ENCODE data around the gene HOXD1.

Gene HOXD1

DNA sequence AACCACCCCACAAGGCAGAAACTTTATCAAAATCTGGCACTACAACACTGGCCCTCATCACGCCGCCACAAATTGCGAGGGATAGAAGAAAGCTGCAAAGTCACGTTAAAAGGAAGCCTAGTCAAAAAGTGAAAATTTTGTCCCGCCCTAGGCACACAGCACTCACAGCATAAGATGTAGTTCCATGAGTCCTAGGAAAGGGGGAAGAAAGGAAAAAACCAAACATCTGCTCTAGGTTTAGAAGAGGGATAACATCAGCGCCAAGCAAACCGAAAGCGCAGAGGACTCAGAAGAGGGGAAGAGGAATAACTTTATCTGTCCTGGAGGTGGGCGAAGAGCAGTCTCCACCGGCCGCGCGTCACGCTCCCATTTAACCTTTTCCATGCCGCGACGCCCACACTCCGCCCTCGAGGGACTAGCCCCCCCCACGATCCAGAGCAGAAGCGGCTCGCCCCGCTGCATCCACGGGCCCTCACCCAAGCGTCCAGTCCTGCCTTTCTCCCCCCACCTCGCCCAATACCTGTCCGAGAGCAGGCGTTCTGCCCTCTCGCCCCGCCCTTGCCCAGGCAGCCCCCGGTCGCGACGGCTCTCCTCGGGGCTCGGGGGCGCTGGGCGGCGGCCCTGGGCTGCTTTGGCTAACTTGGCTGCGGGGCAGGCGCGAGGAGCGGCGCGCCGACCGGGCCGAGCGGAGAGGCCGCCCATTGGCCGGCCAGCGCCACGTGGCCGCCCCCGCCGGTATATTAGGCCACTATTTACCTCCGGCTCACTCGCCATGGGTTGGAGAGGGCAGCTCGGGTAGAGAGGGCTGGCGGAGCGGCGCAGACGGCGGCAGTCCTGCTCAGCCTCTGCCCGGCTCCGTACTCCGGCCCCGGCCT is at the start of gene HOXD1:
TSS of gene HOXD1 (plus strand) at position 770 of the 875 bp plus-strand sequence. CDS start 134 bp downstream, outside the sequence.
- TF ChIP-seq, protein P1, sequence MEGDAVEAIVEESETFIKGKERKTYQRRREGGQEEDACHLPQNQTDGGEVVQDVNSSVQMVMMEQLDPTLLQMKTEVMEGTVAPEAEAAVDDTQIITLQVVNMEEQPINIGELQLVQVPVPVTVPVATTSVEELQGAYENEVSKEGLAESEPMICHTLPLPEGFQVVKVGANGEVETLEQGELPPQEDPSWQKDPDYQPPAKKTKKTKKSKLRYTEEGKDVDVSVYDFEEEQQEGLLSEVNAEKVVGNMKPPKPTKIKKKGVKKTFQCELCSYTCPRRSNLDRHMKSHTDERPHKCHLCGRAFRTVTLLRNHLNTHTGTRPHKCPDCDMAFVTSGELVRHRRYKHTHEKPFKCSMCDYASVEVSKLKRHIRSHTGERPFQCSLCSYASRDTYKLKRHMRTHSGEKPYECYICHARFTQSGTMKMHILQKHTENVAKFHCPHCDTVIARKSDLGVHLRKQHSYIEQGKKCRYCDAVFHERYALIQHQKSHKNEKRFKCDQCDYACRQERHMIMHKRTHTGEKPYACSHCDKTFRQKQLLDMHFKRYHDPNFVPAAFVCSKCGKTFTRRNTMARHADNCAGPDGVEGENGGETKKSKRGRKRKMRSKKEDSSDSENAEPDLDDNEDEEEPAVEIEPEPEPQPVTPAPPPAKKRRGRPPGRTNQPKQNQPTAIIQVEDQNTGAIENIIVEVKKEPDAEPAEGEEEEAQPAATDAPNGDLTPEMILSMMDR (IDR thresholded peaks at IDR 0.05; ENCODE audit: low read depth, low read length): no peak
- DNase-seq (ENCODE audit: low read depth in 2 of 2): no peak
- H3K4me3 ChIP-seq (replicated peaks in 1 of 2; ENCODE audit: low read depth in 2 of 2, low read length in 2 of 2): peak within 1 kb of the TSS; percentile 45 to 56

DNA sequence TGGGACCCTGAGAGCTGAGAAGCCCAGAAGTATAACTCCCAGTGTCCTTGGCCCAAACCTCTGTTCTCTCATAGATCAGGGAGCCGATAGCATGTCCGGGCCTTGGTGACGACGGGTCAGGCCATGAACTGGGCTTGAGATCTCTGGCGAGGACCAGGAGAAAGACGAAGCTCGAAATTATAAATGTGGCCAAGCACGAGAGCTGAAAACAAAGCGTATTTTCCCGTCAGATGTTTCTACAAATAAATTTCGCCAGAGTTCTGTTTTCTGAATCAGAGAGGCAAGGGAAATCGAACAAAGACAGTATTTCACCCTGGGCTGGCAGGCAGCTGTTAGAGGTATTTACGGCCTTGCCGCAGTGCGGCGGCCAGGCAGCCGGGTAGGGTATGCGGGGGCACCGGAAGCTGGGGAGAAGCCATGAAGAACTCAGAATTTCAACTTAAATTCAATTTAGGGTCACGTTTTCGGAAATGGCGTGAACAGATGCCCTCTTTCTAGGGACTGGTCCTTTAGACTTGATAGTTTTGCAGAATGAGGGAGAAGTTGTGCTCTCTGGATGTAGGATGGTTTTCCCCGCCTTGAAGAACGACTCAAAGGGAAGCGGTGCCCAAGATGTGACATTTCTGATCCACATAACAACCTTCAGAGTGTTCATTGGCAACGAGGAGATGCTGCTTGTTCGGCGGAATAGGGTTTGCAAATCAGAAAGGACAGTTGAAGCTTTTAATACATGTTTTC is 49.4 kb upstream of the HOXD1 start:
- no peak for DNase-seq (ENCODE audit: low read depth in 2 of 2)
- TF ChIP-seq, protein P1 (IDR thresholded peaks at IDR 0.05; ENCODE audit: low read depth, low read length): no peak
- no peak overlapping the region for H3K4me3 ChIP-seq (replicated peaks in 1 of 2; ENCODE audit: low read depth in 2 of 2, low read length in 2 of 2)

DNA sequence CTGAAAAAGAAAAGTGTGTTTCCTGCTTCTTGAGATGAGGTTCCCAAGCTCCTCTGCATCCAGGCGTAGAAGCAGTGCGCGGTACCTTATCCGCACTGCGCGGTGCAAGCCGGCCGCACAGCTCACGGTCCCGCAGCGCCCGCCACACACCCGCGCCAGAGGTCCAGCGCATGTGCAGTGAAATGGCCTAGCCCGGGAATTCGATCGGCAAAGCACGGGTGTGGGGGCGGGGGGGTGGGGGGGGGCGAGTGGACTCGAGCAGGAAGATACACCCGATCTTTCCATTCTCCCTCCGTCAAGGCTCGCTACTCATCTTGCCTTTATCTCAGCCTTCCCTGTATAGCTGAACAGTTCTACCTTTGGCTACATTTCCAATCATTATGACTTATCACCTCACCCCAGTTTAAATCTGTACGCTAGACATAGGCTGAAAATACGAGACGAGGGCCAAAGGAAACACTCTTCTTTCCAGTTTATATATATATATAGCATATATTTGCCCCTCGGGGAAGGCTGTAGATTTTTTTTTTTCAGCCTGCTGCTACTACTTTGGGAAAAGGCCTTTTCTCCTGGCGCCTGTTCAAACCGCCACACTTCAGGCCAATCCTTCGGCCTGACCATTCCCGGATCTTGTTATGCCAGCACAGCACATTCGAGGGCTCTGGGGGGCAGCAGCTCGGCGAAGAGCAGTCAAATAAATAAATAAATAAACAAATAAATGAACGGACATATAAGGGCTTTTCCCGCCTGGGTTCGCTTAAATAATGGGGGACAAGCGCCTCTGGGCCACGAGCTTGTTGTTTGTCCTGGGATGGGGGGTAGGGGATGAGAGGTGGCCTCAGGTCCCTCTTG is 48.6 kb upstream of the HOXD1 start:
- peak in 1 of 2 donors; percentile 33 for DNase-seq (ENCODE audit: low read depth in 2 of 2)
- H3K4me3 ChIP-seq (replicated peaks in 1 of 2; ENCODE audit: low read depth in 2 of 2, low read length in 2 of 2): peak overlapping the region in 1 of 2 donors; percentile 52
- TF ChIP-seq, protein P1 (IDR thresholded peaks at IDR 0.05; ENCODE audit: low read depth, low read length): no peak

DNA sequence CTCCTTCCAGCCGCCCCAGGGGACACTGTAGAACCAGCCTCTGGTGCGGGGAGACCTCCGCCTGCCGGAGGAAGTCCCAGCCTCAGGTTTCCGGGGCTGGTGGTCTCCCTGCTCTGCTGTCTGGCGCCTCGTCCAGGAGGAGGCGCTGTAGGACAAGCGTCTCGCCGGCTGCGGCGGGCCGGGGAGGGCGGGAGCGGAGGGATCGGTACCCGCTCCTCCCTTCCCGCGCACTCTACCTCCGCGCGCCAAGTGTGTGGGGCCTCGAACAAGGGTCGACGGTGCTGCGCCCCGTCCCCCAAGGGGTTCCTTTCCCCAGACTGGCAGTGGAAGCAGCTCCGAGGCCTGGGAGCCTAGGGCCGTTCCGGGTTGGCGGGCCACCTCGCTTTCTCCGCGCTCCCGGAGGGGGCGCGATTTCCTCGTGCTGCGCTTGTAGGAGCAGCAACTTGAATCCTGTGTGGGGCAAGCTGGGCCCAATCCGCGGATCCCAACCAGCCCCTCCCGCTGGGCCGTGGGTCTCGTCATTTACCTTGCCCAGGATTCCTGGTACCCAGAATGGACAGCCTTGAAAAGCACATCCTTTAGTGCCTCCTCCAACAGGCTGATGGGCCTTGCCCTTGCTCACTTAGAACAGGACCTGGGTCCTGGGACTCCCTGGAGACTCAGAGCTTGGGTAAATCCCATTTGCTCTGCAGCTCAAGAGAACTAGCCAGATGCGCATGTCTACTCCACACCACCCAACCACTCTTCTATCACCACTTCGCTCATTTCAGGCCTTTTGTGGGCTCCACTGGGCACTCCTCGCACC is 47.8 kb upstream of the HOXD1 start:
- DNase-seq (ENCODE audit: low read depth in 2 of 2): peak; percentile 61 to 66
- TF ChIP-seq, protein P1 (IDR thresholded peaks at IDR 0.05; ENCODE audit: low read depth, low read length): peak; percentile 73
- peak overlapping the region; percentile 44 to 52 for H3K4me3 ChIP-seq (replicated peaks in 1 of 2; ENCODE audit: low read depth in 2 of 2, low read length in 2 of 2)

DNA sequence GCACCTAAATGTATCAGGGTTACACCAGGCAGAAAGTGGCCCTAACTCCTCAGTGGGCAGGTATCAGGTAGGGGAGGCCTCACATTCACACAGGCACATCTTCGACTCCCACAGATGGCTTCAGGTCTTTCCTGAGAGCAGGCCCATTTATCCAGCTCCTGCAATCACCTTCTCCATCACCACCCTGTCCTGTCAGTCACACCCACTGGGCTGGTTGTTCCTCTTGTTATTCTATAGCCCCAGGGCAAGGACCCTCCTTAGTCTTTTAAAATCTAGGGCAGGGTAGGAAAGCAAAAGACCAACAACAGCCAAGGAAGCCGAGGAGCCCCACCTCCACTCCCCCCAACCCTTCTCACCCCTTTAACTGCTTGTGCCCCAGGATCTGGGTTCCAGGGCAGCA is 46.2 kb upstream of the HOXD1 start:
- TF ChIP-seq, protein P1 (IDR thresholded peaks at IDR 0.05; ENCODE audit: low read depth, low read length): no peak
- no peak for DNase-seq (ENCODE audit: low read depth in 2 of 2)
- H3K4me3 ChIP-seq (replicated peaks in 1 of 2; ENCODE audit: low read depth in 2 of 2, low read length in 2 of 2): no peak overlapping the region

Data from cardiac fibroblast (primary cell).